Measurements from ENCODE around the gene GEMIN5. TPM values are rescaled to one million over a fixed set of nuclear protein-coding genes. Genes with fewer than 3 reads are reported as not detected.
"Not testable (repeated sequence)": the region's sequence is repeated elsewhere in the genome, so short reads cannot be mapped to it uniquely, and the experiment has no call there.

The GEMIN5 gene
- total RNA-seq, 1 donor from 2014 or later: 12.8 TPM

- Histone ChIP-seq H3K4me3 (no peak overlapping the region), H3K36me3 (no peaks in the 10 kb centered on the region), H3K9me3 (no peaks in the 10 kb centered on the region), H3K4me1 (peaks cover 38% of the 10 kb centered on the region), H3K27me3 (no peaks in the 10 kb centered on the region), H3K27ac (no peak overlapping the region)
- intact Hi-C loops (cut with DNase I): no loop called here
- no peak for DNase-seq (ENCODE audit: extremely low spot score in 2 of 2)
- no peak for TF ChIP-seq POLR2AphosphoS5 (IDR thresholded peaks at IDR 0.05; ENCODE audit: insufficient read depth in 1 of 2, low read depth in 1 of 2)
- no peak for TF ChIP-seq CTCF (IDR thresholded peaks at IDR 0.05)
- no peak for TF ChIP-seq POLR2A (IDR thresholded peaks at IDR 0.05)
Observed at GRCh38 chr5:154944716-154945115, 6.7 kb upstream of the GEMIN5 start.

GRCh38 chr5:154943527-154943926, 5.5 kb upstream of the GEMIN5 start:
- H3K27me3 ChIP-seq: no peaks in the 10 kb centered on the region
- peaks cover 42% of the 10 kb centered on the region for H3K4me1 ChIP-seq
- no peak for DNase-seq (ENCODE audit: extremely low spot score in 2 of 2)
- intact Hi-C loops (cut with DNase I): no loop called here
- no peak overlapping the region for H3K27ac ChIP-seq
- no peaks in the 10 kb centered on the region for H3K36me3 ChIP-seq
- H3K4me3 ChIP-seq: no peak overlapping the region
- H3K9me3 ChIP-seq: no peaks in the 10 kb centered on the region
- TF ChIP-seq CTCF (IDR thresholded peaks at IDR 0.05) (no peak), POLR2AphosphoS5 (IDR thresholded peaks at IDR 0.05; ENCODE audit: insufficient read depth in 1 of 2, low read depth in 1 of 2) (no peak), POLR2A (IDR thresholded peaks at IDR 0.05) (no peak)

- DNase-seq (ENCODE audit: extremely low spot score in 2 of 2): peak in 1 of 2 donors; percentile 94
- Histone ChIP-seq H3K9me3 (no peaks in the 10 kb centered on the region), H3K36me3 (no peaks in the 10 kb centered on the region), H3K27ac (peak within 1 kb of the TSS; percentile 43), H3K4me1 (peaks cover 47% of the 10 kb centered on the region), H3K4me3 (peak within 1 kb of the TSS; percentile 57 to 61), H3K27me3 (no peaks in the 10 kb centered on the region)
- TF ChIP-seq POLR2AphosphoS5 (IDR thresholded peaks at IDR 0.05; ENCODE audit: insufficient read depth in 1 of 2, low read depth in 1 of 2) (peak; percentile 85 to 96), POLR2A (IDR thresholded peaks at IDR 0.05) (no peak), CTCF (IDR thresholded peaks at IDR 0.05) (peak in 1 of 3 experiments; percentile 26)
- intact Hi-C loops (cut with DNase I): no loop called here
Observed at GRCh38 chr5:154940772-154941620, 3.0 kb upstream of the GEMIN5 start, which contains the start of gene MRPL22. Gene MRPL22 (plus strand): TSS chr5:154941073. CDS start chr5:154941111, 38 bp downstream.

- intact Hi-C loops (cut with DNase I): no loop called here
- H3K4me1 ChIP-seq: peaks cover 43% of the 10 kb centered on the region
Observed at GRCh38 chr5:154940375-154940771, 2.4 kb upstream of the GEMIN5 start.

GRCh38 chr5:154939387-154939786, 1.4 kb upstream of the GEMIN5 start:
- H3K27me3 ChIP-seq; H3K9me3 ChIP-seq; DNase-seq (ENCODE audit: extremely low spot score in 2 of 2); H3K36me3 ChIP-seq; intact Hi-C loops (cut with DNase I); H3K4me3 ChIP-seq; H3K27ac ChIP-seq: not testable (repeated sequence)
- peaks cover 41% of the 10 kb centered on the region for H3K4me1 ChIP-seq

More at GRCh38 chr5:154940375-154940771, 2.4 kb upstream of the GEMIN5 start:
- no peaks in the 10 kb centered on the region for H3K36me3 ChIP-seq
- H3K27ac ChIP-seq: peak overlapping the region; percentile 43
- no peak for DNase-seq (ENCODE audit: extremely low spot score in 2 of 2)
- H3K9me3 ChIP-seq: no peaks in the 10 kb centered on the region
- TF ChIP-seq POLR2A (IDR thresholded peaks at IDR 0.05): no peak
- TF ChIP-seq POLR2AphosphoS5 (IDR thresholded peaks at IDR 0.05; ENCODE audit: insufficient read depth in 1 of 2, low read depth in 1 of 2): no peak
- TF ChIP-seq CTCF (IDR thresholded peaks at IDR 0.05): no peak
- H3K4me3 ChIP-seq: peak overlapping the region; percentile 57 to 61
- H3K27me3 ChIP-seq: no peaks in the 10 kb centered on the region

All from vagina (tissue), 2 donors.